NCI-H460 (cell line): ENCODE measurements around the gene SEC14L1. TPM values are rescaled to one million over a fixed set of nuclear protein-coding genes. Genes with fewer than 3 reads are reported as not detected.
A peak's percentile ranks its signal among the peaks of the same experiment; 100 is the strongest.
"Not testable (repeated sequence)": the region's sequence is repeated elsewhere in the genome, so short reads cannot be mapped to it uniquely, and the experiment has no call there.

Experiments
- DNase-seq: peaks from one replicate; pipeline ENCODE4 v3.0.0-alpha.2; 2016; ENCODE audit warnings: low read depth; ENCODE audit errors: extremely low read depth
- total RNA-seq: library from RNA; depleted of rRNA; stranded (reverse); fragments of >200 nt; shearing (Covaris generic); gene quantifications from 2 replicates; pipeline ENCODE4 v1.2.3, GENCODE V29; 2014

Gene SEC14L1
- total RNA-seq, 1 experiment from 2014 or later: 15.2 TPM

DNA sequence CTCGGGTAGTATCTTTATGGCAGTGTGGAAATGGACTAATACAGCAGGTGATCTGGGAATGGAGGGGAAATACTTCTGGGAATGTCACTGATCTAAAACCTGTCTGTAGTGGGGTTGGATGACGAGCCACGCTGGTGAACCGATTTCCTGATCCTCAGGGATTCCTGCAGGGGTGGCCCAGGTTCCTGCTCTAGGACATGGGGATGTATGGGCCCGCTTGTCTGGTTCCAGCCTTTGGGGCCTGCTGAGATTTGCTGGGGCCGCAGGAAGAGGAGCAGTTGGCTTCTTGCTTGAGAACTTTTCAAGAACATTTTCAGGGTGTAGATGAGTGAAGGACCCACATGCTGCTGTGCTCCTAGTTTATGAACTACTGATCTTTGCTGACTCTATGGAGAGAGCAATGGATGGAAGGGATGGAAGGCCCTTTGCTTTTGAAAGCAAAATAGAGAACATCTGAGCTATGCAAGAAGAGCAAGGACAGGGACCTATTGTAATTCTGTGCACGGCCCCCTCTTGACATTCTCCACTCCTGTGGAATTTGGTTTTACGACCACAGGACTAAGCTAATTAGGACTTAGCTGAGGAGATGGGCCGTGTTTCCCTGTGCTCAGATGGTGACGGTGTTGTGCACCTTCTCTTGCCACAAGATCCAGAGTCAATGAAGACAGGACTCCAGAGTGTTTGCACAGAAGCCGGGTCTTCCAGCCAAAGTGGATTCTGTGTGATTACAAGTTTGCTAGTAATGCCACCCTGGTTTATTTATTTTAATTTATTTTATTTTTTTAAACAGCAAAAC is 90.5 kb downstream of the SEC14L1 start:
- DNase-seq: no peak

DNA sequence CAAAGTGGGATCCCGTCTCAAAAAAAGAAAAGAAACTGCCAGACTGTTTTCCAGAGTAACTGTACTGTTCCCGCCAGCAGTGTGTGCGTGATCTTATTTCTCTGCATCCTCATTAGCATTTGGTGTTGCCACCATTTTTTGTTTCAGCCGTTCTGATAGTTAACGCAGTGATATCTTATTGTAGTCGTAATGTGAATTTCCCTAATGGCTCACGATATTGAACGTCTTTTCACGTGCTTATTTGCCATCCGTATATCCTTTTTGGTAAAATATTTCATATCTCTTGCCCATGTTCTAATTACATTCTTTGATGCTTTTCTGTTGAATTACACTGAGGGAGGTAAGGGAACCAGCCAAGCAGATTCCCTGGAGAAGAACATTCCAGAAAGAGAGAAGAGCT is 92.4 kb downstream of the SEC14L1 start:
- DNase-seq: no peak

DNA sequence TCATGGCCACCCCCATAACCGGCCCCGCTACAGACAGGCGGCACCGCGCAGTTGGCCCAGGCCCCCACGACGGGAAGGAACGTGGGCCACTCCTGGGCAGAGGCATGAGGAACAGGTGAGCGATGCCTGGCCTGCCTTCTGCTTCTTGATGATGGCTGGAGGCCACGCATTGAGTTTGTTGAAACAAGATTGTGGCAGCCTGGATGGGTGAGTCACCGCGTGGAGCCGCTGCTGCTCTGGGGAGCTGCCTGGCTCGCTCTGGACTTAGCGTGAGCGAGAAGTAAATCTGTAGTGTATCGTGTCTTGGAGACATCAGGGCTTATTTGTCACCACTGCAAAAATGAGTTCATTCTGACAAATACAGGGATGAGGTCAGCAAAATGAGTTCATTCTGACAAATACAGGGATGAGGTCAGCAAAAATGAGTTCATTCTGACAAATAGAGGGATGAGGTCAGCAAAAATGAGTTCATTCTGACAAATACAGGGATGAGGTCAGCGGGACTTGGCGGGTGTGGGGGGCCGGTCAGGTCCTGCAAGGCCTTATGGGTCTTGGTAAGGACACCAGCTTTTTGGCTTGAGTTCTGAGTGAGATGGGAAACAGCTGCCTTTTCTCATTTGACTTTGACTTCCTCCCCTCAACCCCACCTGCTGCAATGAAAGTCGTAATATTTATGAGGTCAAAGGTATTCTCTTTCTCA is 93.0 kb downstream of the SEC14L1 start:
- peak; percentile 37 for DNase-seq

DNA sequence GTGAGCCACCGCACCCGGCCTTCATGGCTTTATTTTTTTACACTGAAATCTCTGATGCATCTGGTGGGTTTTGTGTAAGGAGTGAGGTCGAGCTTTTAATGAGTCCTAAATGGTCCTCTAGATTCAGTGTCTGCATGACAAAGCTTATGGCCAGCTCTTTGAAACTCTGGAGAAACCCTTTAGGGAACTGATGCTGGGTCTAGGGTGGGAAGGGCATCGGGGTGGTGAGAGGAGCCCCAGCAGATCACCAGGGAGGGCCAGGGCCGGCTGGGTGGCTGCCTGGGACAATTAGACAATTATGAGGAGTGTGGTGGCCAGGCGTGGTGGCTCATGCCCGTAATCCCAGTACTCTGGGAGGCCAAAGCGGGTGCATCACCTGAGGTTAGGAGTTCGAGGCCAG is 93.9 kb downstream of the SEC14L1 start:
- DNase-seq: no peak

DNA sequence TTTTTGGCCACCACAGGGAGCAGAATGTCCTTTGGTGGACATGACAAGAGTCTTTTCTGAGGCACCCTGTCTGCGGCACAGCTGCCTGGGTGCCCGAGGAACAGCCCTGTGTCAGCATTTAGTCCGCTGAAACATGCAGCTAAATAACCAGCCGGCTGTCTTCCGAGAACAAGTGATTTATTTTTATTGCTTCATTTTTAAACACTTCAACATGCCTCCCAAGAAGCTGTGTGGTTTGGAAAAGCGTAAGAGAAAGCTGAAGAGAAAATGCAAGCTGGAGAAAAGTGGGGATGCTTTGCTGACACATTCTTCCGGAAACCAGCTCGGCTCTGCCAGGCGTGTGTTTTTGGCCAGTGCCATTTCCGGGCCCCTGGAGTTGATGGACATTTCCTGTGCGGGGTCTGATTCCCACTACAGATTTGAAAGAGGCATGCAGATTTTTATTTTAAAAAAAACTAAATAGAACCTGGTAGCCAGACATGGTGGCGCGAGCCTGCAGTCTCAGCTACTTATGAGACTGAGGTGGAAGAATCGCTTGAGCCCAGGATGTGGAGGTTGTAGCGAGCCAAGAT is 94.7 kb downstream of the SEC14L1 start:
- no peak for DNase-seq

DNA sequence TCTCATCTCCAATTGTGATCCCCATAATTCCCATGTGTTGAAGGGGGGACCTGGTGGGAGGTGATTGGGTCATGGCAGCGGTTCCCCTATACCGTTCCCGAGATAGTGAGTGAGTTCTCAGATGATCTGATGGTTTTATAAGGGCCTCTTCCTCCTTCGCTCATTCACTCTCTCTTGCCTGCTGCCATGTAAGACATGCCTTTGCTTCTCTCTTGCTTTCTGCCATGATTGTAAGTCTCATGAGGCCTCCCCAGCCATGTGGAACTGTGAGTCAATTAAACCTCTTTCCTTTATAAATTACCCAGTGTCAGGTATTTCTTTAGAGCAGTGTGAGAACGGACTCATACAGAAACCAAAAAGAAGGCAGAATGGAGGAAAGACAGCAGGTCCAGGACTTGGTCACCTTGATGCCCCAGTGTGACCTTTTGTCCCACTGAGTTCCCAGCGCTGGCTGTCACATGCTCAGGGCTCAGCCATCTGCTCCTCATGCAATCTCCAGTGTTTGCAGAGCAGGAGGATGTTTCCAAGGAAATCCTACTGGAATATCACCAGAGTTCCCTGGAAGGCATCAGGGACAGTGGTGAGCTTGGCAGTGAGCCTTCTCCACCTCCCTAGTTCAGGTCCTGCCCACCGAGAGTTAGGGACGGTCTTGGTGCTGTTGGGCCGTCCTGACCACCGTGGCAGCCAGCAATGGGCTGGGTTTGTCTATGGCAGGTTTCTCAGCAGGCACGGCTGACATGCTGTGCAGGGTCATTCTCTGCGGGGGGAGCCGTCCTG is 96.7 kb downstream of the SEC14L1 start:
- DNase-seq: no peak

DNA sequence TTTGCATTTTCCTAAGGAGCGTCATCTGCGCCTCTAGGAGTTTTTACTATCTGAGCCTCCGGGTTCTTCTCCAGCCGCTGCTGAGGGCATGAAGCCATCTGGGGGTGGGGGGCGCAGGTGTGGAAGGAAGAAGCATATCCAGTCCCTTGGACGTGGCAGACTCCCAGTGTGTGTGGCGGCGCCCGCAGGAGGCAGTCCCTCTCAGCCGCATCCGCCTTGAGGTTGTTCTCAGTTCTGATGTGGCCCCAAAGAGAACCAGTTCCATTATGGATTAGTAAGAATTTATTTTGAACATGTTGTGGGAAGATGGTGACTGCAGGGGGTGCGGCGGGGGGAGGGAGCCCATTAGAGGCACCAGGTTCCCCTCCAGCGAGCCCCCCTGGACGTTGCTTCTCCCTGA is 100.2 kb downstream of the SEC14L1 start:
- no peak for DNase-seq

DNA sequence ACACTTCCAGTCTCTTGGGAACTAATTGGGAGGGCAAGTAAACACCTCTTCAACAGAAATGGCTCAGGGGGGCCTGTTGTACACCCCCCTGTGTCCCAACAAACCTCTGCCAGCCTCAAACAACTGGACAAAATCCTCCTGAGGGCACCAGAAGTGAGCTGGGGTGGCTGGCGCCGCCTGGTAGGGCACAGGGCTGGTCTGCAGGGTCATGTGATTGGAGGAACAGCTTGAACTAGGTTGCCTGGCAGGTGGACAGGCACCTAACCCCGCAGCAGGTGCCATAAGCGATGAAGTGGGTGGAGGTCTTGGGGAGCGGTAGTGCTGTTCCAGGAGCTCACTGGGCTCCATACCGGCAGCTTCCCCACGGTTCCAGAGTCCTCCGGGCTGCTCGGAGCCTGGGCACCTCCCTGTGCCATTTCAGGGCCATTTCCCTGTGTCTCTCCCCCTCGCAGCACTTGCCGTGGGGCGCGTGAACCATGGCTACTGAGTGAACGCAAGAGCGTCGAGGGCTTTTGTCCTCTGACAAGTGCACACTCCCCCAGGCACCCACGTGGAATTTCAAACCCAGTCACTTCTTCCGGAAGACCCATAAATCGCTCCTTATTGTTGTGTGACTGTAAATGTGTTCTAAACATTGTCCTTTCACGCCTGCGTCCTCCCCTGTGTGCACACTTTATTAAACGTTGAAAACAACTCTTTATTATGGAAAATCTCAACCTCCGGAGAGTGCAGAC is 101.5 kb downstream of the SEC14L1 start:
- no peak for DNase-seq

DNA sequence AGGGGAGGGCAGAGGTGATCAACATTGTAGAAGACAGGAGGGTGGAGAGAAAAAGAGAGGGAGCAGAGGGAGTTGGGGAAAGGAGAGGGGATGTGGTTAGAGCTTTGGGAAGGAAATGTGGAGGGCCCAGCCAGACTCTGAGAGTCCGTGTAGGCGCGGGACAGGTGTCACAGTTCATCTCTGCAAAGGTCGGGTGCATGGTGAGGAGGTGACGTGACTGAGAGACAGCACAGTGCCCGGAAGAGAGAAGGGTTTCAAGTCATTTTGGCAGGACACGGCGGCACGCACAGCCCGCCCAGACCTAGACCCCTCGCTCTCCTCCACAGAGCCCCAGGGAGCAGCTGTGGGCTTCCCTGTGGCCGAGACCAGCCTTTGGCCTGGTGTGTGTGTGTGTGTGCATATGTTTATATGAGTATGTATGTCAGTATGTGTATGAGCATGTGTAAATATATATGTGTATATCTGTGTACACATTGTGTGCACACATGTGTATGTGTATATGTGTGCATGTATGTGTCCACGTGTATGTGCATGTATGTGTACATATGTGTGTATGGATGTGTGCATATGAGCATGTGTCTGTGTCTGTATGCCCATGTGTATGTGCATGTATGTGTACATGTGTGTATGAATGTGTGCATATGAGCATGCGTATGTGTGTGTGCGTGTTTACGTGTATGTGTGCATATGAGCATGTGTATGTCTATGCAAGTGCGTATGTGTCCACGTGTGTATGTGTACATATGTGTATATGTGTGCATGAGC is 104.6 kb downstream of the SEC14L1 start:
- no peak for DNase-seq

DNA sequence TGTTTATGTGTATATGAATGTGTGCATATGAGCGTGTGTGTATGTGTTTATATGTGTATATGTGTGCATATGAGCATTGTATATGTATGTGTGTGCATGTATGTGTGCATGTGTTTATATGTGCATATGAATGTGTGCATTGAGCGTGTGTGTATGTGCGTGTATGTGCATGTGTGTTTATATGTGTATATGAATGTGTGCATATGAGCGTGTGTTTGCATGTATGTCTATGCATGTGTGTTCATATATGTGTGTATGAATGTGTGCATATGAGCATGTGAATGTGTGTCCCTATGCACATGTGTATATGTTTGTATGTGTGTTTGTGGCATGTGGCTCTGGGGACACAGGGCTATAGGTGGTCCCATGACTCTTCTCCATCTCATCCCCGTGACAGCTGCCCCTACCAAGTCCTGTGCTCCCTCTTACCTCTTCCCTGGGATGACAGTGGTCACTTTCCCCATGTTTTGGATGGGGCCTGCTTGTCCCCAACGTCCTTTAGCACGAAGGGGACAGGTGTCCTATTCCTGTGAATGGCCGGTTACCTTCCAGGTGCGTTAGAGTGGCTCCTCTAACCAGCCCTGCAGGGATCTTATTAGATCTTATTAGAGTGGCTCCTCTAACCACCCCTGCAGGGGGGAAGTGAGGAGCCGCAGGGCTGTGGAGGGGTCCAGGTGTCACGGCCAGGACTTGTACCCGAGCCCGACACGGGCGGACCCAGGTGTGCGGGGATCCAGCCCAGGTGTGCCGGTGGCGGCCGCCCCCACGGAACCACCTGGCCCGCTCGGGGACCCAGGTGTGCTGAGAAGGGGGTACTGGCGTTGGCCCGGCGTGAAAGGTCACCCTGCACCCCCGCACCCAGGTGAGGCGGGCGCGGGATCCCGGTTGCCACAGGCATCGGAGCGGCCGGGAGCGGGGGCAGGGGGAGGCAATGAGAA is 105.6 kb downstream of the SEC14L1 start:
- no peak for DNase-seq

DNA sequence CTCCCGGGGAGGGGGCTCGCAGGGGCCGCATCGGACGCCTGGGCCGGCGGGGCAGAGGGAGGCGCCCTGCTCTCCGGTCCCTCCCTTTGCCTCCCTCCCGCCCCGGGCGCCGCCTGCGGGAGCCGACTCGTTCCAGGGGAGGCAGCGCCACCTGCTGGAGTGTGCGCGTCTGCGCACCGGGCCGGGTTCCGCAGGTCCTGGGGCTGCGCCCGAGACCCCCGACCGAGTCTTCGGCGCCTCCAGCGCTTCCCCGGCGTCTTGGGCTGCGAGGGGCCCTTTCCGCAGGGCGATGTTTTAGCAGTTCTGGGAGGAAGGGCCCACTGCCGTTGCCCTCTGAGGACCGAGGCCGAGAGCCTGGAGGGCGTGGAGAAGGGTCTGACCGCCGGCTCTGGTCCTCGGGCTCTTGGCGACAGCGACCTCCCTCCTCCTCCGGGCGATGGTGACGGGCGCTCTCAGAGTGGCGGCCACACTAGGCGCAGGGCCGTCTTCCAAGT is 106.3 kb downstream of the SEC14L1 start:
- DNase-seq: peak; percentile 77

DNA sequence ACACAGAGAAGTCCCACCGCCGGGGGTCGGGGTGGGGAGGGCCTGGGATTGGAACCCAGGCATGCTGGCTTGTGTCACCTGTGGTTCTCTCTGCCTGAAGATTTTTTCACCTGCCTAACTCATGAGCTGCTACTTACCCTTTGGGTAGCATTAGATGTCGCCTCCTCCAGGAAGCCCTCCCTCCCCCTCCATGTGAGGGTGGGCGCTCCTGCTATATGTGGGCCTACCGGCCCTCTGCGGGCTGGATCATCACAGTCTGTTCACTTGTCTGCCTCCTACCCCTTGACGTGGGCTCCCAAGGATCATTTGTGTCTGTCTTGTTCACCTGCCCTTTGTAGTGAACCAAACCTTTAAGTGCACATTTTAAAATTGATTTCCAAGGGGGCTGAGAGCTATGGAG is 106.8 kb downstream of the SEC14L1 start:
- no peak for DNase-seq

DNA sequence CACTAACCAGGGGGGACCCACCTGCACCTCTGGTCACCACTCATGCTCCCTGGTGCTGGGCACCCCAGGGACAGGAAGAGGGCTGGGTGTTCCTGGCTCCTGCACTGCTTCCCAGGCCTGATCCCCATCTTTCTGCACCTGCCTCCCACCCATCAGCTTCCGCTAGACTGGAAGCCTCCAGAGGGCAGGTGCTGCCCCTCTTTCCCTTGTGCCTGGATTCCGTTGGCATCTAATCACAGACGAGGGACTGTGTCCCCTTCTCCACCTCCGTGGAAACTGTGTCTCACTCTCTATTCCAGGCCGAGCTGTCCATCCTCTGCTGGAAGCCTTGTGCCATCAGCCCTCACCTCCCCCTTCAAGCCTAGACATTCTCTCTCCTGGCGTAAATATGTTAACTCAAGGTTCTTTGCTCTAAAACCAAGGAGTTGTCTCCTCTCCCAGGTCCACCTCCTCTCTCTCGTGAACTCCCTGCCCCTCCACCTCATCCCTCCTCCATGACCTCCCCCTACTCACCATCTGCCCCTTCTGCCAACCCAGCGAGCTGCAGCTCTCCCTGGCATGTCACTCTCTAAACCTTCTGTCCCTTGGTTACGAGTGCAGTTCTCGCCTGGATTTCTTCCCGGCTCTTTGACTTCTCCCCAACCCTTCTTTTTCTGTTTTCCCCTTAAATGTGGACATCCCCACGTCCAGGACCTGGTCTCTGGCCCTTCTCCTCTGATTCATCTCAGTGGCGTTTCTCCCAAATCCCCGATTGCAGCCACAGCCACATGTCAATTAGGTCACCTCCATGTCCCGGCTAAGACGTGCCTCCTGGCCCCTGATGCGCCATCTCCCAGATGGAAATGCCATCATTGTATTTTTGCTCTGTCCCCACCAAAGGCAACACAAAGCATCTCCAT is 107.7 kb downstream of the SEC14L1 start:
- no peak for DNase-seq

DNA sequence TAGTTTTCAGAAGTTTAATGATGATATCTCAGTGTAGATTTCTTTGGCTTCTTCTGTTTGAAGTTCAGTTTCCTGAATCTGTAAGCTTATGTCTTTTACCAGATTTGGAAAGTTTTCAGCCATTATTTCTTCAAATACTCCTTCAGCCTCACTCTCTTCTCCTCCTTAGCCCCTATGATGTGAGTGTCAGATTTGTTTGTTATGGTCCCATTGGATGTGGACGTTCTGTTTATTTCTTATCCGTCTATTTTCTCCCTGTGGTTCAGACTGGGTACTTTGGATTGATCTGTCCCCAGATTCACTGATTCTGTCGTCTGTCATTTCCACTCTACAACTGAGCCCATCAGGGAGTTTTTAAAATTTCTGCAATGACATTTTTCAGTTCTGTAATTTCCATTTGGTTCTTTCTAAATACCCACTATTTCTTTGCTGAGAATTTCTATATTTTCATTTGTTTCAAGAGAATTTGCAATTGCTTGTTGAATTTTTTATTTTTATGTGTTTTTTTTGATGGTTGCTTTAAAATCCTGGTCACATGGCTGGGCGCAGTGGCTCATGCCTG is 110.9 kb downstream of the SEC14L1 start:
- DNase-seq: no peak

DNA sequence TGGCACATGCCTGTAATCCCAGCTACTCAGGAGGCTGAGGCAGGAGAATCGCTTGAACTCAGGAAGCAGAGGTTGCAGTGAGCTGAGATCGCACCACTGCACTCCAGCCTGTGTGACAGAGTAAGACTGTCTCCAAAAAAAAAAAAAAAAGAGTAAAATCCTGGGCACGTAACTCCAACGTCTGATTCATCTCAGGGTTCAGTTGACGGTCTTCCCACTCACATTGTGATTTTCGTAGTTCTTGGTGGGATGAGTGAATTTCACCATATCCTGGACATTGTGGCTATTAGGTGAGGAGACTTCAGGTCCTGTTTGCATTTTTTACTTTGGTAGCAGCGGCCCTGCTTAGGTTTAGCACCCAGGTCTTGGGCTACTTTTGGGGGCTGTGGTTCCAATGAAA is 111.5 kb downstream of the SEC14L1 start:
- DNase-seq: not testable (repeated sequence)

DNA sequence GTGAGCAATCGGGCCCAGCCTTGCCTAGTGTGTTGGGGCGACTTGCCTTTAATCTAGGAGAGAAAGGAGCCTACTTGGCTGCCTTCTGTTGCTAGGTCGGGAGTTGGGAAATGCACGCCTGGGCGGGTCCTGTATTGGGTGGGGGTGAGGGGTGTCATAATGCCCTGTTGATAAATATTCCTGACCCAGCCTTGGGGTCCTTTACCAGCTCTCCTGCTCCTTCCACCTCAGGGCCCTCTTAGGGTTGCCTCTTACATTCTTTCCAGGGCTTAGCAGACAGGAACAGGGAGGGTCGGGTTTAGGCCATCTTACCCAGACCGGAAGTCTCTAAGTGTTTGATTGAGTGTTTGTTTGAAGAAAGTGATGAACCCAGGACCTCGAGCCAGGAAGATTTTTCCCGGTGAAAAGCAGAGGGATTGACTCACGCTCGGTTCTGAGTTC is 112.9 kb downstream of the SEC14L1 start:
- DNase-seq: no peak
